Activated CD4-positive, alpha-beta T cell treated with anti-CD3 and anti-CD28 coated beads, Interleukin-2, amount 10 ng/mL, durations not matched to agents 24 days and 14 days (primary cell): ENCODE data around the gene ITPK1. TPM values are rescaled to one million over a fixed set of nuclear protein-coding genes. Genes with fewer than 3 reads are reported as not detected.

Source experiments
- DNase-seq: peaks from one replicate; pipeline ENCODE4 v3.0.0; 2022
- H3K27ac Mint-ChIP-seq: one replicate; pipeline ENCODE4 v1.8.0; 2022; ENCODE audit warnings: mild to moderate bottlenecking, mixed read lengths
- H3K27me3 Mint-ChIP-seq: one replicate; pipeline ENCODE4 v1.8.0; 2022; ENCODE audit warnings: mixed read lengths
- H3K36me3 Mint-ChIP-seq: one replicate; pipeline ENCODE4 v1.8.0; 2022; ENCODE audit warnings: low read depth, mild to moderate bottlenecking, mixed read lengths
- H3K4me1 Mint-ChIP-seq: one replicate; pipeline ENCODE4 v1.8.0; 2021; ENCODE audit warnings: mixed read lengths
- H3K4me3 Mint-ChIP-seq: one replicate; pipeline ENCODE4 v1.8.0; 2022; ENCODE audit warnings: mild to moderate bottlenecking, moderate library complexity, mixed read lengths
- H3K9me3 Mint-ChIP-seq: one replicate; pipeline ENCODE4 v1.8.0; 2021; ENCODE audit warnings: mixed read lengths
- intact Hi-C: fragments of 100-400 bp; cut with micrococcal nuclease; formaldehyde crosslinking; loops from one replicate; pipeline ENCODE4 v1.15.1; 2023
- total RNA-seq: library from RNA; stranded (reverse); gene quantifications from 2 replicates; pipeline ENCODE4 v1.2.3, GENCODE V29; 2022

ITPK1 gene
- total RNA-seq, 1 donor from 2014 or later, result 71.0 TPM

- Mint-ChIP-seq H3K4me3 (no peak overlapping the region), H3K36me3 (no peaks in the 10 kb centered on the region), H3K27me3 (peaks cover 14% of the 10 kb centered on the region), H3K27ac (no peak overlapping the region), H3K4me1 (no peaks in the 10 kb centered on the region), H3K9me3 (no peaks in the 10 kb centered on the region)
- no peak for DNase-seq
- intact Hi-C loops, result no loop called here
Measured at GRCh38 chr14:92926180-92926845, 189.4 kb downstream of the ITPK1 start.

GRCh38 chr14:92925446-92925845 is 190.3 kb downstream of the ITPK1 start:
- H3K36me3 Mint-ChIP-seq, result no peaks in the 10 kb centered on the region
- peaks cover 14% of the 10 kb centered on the region for H3K27me3 Mint-ChIP-seq
- intact Hi-C loops, result no loop called here

GRCh38 chr14:92924247-92924646 is 191.5 kb downstream of the ITPK1 start:
- Mint-ChIP-seq H3K9me3 (no peaks in the 10 kb centered on the region), H3K4me1 (no peaks in the 10 kb centered on the region), H3K36me3 (no peaks in the 10 kb centered on the region), H3K4me3 (no peak overlapping the region), H3K27me3 (peaks cover 14% of the 10 kb centered on the region), H3K27ac (no peak overlapping the region)
- no peak for DNase-seq
- intact Hi-C loops, result no loop called here

More at GRCh38 chr14:92925446-92925845, 190.3 kb downstream of the ITPK1 start:
- H3K27ac Mint-ChIP-seq, result no peak overlapping the region
- H3K4me1 Mint-ChIP-seq, result no peaks in the 10 kb centered on the region
- no peaks in the 10 kb centered on the region for H3K9me3 Mint-ChIP-seq
- H3K4me3 Mint-ChIP-seq, result no peak overlapping the region
- DNase-seq, result no peak

- no peaks in the 10 kb centered on the region for H3K36me3 Mint-ChIP-seq
- no peak overlapping the region for H3K4me3 Mint-ChIP-seq
- intact Hi-C loops, result no loop called here
- peaks cover 14% of the 10 kb centered on the region for H3K27me3 Mint-ChIP-seq
- no peak for DNase-seq
- H3K4me1 Mint-ChIP-seq, result no peaks in the 10 kb centered on the region
- no peak overlapping the region for H3K27ac Mint-ChIP-seq
- no peaks in the 10 kb centered on the region for H3K9me3 Mint-ChIP-seq
Measured at GRCh38 chr14:92923744-92924103, 192.0 kb downstream of the ITPK1 start.

- DNase-seq, result peak; percentile 90
- no peaks in the 10 kb centered on the region for H3K36me3 Mint-ChIP-seq
- intact Hi-C loops, result no loop called here
- H3K4me3 Mint-ChIP-seq, result no peak within 1 kb of the TSS
- no peak within 1 kb of the TSS for H3K27ac Mint-ChIP-seq
- peaks cover 14% of the 10 kb centered on the region for H3K27me3 Mint-ChIP-seq
- H3K4me1 Mint-ChIP-seq, result no peaks in the 10 kb centered on the region
- no peaks in the 10 kb centered on the region for H3K9me3 Mint-ChIP-seq
Measured at GRCh38 chr14:92922883-92923743, 192.6 kb downstream of the ITPK1 start, which contains the start of gene CHGA. Gene CHGA, plus strand, starts transcription at chr14:92923150. Its CDS starts 210 bp downstream, at chr14:92923360.

GRCh38 chr14:92922155-92922735 is 193.5 kb downstream of the ITPK1 start:
- Mint-ChIP-seq H3K27me3 (peaks cover 14% of the 10 kb centered on the region), H3K4me1 (no peaks in the 10 kb centered on the region), H3K9me3 (no peaks in the 10 kb centered on the region), H3K36me3 (no peaks in the 10 kb centered on the region), H3K4me3 (no peak overlapping the region), H3K27ac (no peak overlapping the region)
- intact Hi-C loops, result no loop called here
- no peak for DNase-seq

- Mint-ChIP-seq H3K4me3 (no peak overlapping the region), H3K9me3 (no peaks in the 10 kb centered on the region), H3K36me3 (no peaks in the 10 kb centered on the region), H3K27ac (no peak overlapping the region), H3K4me1 (no peaks in the 10 kb centered on the region), H3K27me3 (peaks cover 14% of the 10 kb centered on the region)
- intact Hi-C loops, result no loop called here
- no peak for DNase-seq
Measured at GRCh38 chr14:92920001-92920400, 195.7 kb downstream of the ITPK1 start.

- DNase-seq, result no peak
- H3K9me3 Mint-ChIP-seq, result no peaks in the 10 kb centered on the region
- H3K36me3 Mint-ChIP-seq, result no peaks in the 10 kb centered on the region
- peaks cover 10% of the 10 kb centered on the region for H3K27me3 Mint-ChIP-seq
- no peak overlapping the region for H3K27ac Mint-ChIP-seq
- H3K4me3 Mint-ChIP-seq, result no peak overlapping the region
- no peaks in the 10 kb centered on the region for H3K4me1 Mint-ChIP-seq
- intact Hi-C loops, result no loop called here
Measured at GRCh38 chr14:92917956-92918355, 197.8 kb downstream of the ITPK1 start.

GRCh38 chr14:92917041-92917940 is 198.4 kb downstream of the ITPK1 start:
- DNase-seq, result no peak
- Mint-ChIP-seq H3K4me3 (no peak overlapping the region), H3K36me3 (no peaks in the 10 kb centered on the region), H3K4me1 (no peaks in the 10 kb centered on the region), H3K27me3 (peaks cover 6% of the 10 kb centered on the region), H3K27ac (no peak overlapping the region), H3K9me3 (no peaks in the 10 kb centered on the region)
- intact Hi-C loops, result no loop called here

- Mint-ChIP-seq H3K4me3 (no peak overlapping the region), H3K9me3 (no peaks in the 10 kb centered on the region)
- intact Hi-C loops, result no loop called here
Measured at GRCh38 chr14:92916201-92916600, 199.5 kb downstream of the ITPK1 start.

GRCh38 chr14:92914087-92914656 is 201.6 kb downstream of the ITPK1 start:
- Mint-ChIP-seq H3K27ac (no peak overlapping the region), H3K27me3 (no peaks in the 10 kb centered on the region), H3K9me3 (no peaks in the 10 kb centered on the region), H3K36me3 (no peaks in the 10 kb centered on the region), H3K4me3 (no peak overlapping the region), H3K4me1 (no peaks in the 10 kb centered on the region)
- intact Hi-C loops, result no loop called here
- peak; percentile 86 for DNase-seq

More at GRCh38 chr14:92916201-92916600, 199.5 kb downstream of the ITPK1 start:
- H3K4me1 Mint-ChIP-seq, result no peaks in the 10 kb centered on the region
- DNase-seq, result no peak
- no peaks in the 10 kb centered on the region for H3K27me3 Mint-ChIP-seq
- H3K27ac Mint-ChIP-seq, result no peak overlapping the region
- H3K36me3 Mint-ChIP-seq, result no peaks in the 10 kb centered on the region

- DNase-seq, result no peak
- H3K36me3 Mint-ChIP-seq, result no peaks in the 10 kb centered on the region
- no peak overlapping the region for H3K4me3 Mint-ChIP-seq
- H3K27ac Mint-ChIP-seq, result no peak overlapping the region
- H3K4me1 Mint-ChIP-seq, result peaks cover 9% of the 10 kb centered on the region
- H3K9me3 Mint-ChIP-seq, result no peaks in the 10 kb centered on the region
- intact Hi-C loops, result no loop called here
- peaks cover 8% of the 10 kb centered on the region for H3K27me3 Mint-ChIP-seq
Measured at GRCh38 chr14:92907316-92907911, 208.3 kb downstream of the ITPK1 start.

GRCh38 chr14:92906823-92907222 is 208.9 kb downstream of the ITPK1 start:
- Mint-ChIP-seq H3K9me3 (no peaks in the 10 kb centered on the region), H3K27ac (no peak overlapping the region), H3K4me1 (peaks cover 9% of the 10 kb centered on the region), H3K4me3 (no peak overlapping the region), H3K36me3 (no peaks in the 10 kb centered on the region), H3K27me3 (peaks cover 12% of the 10 kb centered on the region)
- intact Hi-C loops, result no loop called here
- no peak for DNase-seq
